ENCODE results near the gene DMXL1. TPM values are rescaled to one million over a fixed set of nuclear protein-coding genes. Genes with fewer than 3 reads are reported as not detected.
"Not testable (repeated sequence)": the region's sequence is repeated elsewhere in the genome, so short reads cannot be mapped to it uniquely, and the experiment has no call there.

DMXL1 gene
- total RNA-seq, 1 experiment from 2014 or later: 23.5 TPM

DNA sequence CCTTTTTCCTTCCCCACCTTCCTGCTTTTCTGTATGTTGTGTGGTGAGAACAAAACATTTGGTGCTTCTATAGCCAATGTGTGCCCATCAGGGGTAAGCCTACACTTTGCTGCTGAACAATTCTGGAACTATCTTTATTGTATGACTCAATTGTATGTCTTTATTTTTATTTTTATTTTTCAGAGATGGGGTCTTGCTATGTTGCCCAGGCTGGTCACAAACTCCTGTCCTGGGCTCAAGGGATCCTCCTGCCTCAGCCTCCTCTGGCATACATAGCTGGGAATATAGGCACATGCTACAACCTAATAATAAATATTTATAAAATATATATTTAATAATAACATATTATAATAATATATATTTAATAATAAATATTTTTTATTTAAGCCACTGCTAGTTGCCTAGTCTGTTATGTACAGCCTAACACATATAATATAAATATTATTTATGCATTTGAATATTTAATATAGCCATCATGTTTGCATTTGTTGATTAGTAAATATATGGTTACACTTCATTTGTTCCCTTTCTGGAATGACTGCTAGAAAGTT lies 11.8 kb upstream of the DMXL1 start:
- in situ Hi-C loops (cut with HindIII; ENCODE audit: low sequenced_read_pairs): no loop called here

DNA sequence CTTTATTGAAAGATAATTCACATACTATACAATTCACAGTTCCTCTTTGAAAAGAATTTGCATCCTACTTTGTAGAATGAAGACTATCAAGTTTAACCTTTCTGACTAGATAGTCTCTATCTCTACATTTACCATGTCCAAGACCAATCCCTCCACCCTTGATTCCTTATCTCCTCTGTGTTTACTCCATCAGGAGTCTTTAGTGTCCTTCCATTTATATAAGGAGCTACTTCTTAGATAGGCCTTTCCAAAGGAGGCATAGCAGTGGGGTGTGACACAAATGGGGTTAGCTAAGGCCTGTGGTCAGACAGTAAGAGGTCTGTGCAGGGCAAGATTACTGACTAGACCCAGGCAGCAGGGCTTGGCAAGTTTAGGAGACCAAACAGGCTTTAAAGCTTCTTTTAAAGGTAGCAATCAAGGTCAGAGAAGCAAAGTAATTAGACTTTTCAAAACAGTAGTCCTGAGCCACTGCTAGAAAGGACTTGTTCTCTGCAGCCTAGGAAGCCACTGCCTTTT lies 11.1 kb upstream of the DMXL1 start:
- no peak for DNase-seq (ENCODE audit: low spot score)

More for the DNA sequence above, 11.8 kb upstream of the DMXL1 start:
- no peak for DNase-seq (ENCODE audit: low spot score)

DNA sequence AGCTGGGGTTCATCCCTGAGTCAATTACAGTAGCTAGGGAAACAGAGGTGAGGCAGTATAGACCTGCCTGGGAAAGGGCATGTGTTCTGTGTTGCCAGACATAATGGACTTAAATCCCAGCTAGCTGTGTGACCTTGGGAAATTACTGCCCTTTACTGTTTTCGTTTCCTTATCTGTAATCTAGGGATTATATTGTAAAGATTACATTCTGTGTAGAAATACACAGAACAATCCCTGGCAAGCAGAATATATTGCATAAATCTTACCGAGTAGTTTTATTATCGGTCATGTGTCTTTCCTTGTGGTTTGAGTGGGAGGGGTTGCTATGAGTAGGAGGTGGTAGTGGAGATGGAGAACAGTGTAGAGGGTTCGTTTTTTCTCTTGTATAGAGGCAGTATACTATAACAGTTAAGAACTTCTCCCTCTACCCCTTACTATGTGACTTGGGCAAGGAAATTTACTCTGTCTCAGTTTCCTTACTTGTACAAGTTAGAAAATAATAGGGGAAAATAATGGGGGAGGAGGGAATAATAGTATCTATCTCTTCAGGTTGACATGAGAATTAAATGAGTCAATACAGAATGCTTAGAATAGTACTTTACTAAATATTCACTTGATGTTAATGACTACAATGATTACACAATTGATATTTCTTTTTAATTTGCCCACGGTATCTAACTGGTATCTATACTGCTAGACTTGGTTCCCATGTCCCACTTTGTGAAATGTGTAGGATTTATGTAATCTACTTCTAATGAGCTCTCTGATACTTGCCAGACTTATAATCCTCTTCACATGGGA lies 7.1 kb upstream of the DMXL1 start:
- no peak for DNase-seq (ENCODE audit: low spot score)
- in situ Hi-C loops (cut with HindIII; ENCODE audit: low sequenced_read_pairs): no loop called here

More for the DNA sequence above, 11.1 kb upstream of the DMXL1 start:
- in situ Hi-C loops (cut with HindIII; ENCODE audit: low sequenced_read_pairs): no loop called here

DNA sequence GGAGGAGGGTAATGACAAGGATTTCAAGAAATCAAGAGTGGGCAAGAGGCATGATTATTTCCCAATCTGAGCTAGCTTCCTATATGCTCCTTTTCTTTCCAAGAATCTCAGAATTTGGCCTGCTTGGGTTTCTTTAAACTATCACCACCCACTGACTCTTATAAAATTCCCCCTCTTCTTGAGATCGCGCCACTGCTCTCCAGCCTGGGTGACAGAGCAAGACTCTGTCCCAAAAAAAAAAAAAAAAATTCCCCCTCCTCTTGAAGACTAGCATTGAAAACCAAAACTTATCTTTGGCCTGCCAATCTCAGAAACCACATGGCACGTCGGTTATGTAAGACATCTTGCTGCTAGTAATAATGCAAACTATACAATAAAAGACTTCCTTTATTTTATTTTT lies 3.4 kb upstream of the DMXL1 start:
- DNase-seq (ENCODE audit: low spot score): no peak
- in situ Hi-C loops (cut with HindIII; ENCODE audit: low sequenced_read_pairs): no loop called here

DNA sequence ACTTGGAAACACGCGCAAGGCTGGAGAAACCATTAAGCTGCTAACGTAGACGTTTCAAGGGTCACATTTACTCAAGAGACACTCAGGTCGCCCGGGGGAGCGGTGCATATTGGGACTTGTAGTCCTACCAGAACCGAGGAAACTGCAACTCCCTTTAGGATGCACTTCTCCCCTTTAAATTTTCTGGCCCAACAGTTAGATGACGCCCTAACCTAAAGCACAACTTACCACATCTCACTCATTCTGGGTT lies 384 bp upstream of the DMXL1 start:
- in situ Hi-C loops (cut with HindIII; ENCODE audit: low sequenced_read_pairs): no loop called here
- DNase-seq (ENCODE audit: low spot score): no peak

DNA sequence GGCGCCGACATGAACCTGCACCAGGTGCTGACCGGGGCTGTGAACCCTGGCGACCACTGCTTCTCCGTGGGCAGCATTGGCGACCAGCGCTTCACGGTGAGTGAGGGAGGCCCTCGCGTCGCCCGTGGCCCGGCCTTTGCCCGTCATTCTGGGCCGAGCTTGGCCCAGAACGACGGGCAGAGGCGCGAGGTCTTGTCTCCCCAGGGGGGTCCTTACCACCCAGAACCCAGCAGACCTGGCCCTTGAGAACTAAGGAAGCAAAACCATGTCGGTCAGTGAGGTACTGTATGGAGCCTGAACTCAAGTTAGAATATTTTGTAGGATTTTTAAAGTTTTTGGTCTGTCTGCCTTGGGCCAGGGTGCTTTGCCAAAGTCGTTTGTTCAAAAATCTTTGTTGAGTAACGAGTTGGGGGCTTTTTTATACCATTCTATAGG lies 691 bp downstream of the DMXL1 start:
- DNase-seq (ENCODE audit: low spot score): no peak
- in situ Hi-C loops (cut with HindIII; ENCODE audit: low sequenced_read_pairs): no loop called here

DNA sequence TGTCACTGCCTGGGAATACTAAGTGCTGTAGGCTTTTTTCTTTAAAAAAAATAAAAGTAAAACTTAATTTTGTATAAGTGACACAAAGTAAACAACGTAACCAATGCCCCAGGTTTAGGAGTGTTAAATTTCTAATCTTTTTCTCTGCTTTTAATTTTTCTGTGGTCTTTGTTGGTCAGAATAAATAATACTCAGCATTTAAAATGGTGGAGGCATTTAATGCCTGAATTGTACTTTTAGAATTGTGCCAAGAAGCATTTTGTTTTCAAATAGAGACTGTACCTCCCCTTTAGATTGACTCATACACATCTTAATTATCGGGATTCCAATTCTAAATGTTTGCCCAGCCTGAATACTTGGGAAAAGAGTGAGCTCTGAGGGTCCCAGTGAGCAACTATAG lies 1.6 kb downstream of the DMXL1 start:
- in situ Hi-C loops (cut with HindIII; ENCODE audit: low sequenced_read_pairs): no loop called here
- no peak for DNase-seq (ENCODE audit: low spot score)

DNA sequence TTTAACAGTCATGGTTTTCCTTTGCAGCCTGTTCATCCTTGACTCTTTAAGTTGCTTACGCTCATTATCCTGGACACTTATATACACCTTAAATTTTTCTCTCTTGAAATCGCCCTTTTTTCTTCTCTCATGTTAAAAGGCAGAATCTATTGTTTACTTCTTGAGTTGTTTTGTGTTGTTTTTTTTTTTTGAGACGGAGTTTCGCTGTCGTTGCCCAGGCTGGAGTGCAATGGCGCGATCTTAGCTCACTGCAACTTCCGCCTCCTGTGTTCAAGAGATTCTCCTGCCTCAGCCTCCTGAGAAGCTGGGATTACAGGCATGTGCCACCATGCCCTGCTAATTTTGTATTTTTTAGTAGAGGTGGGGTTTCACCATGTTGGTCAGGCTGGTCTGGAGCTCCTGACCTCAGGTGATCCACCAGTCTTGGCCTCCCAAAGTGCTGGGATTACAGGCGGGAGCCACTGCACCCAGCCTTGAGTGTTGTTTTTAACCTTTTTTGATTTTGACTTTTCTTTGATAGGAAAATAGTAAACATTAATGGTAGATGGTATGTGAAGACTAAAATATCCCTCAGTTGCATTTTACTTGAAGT lies 3.0 kb downstream of the DMXL1 start:
- DNase-seq (ENCODE audit: low spot score); in situ Hi-C loops (cut with HindIII; ENCODE audit: low sequenced_read_pairs): not testable (repeated sequence)

DNA sequence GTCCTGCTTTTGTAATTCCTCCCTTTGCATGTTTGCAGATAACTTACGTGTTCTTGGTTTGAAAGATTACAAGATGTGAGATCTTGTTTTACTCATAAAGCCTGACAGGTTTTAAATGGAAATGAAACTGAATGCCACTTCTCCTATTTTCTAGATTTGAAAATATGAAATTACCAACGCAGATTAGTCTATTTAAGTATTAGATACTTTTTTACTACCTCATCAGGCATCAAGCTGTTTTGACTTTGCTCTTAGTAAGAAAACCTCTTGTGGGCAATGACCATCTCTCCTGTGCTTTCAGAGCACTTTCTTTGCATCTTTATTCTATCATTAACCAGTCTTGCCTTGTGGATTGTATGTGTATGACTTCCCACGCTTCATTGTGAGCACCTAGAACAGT lies 3.5 kb downstream of the DMXL1 start:
- in situ Hi-C loops (cut with HindIII; ENCODE audit: low sequenced_read_pairs): no loop called here
- no peak for DNase-seq (ENCODE audit: low spot score)

DNA sequence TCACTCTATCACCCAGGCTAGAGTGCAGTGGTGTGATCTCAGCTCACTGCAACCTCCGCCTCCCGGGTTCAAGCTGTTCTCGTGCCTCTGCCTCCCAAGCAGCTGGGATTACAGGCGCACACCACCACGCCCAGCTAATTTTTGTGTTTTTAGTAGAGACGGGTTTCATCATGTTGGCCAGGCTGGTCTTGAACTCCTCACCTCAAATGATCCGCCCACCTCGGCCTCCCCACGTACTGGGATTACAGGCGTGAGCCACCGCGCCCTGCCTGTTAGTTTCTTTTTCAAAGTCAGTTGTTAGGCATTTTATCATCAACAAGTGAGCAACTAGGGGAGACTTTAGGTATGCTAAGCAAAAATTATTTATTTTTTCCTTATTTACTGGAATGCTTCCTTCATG lies 4.4 kb downstream of the DMXL1 start:
- in situ Hi-C loops (cut with HindIII; ENCODE audit: low sequenced_read_pairs); DNase-seq (ENCODE audit: low spot score): not testable (repeated sequence)

DNA sequence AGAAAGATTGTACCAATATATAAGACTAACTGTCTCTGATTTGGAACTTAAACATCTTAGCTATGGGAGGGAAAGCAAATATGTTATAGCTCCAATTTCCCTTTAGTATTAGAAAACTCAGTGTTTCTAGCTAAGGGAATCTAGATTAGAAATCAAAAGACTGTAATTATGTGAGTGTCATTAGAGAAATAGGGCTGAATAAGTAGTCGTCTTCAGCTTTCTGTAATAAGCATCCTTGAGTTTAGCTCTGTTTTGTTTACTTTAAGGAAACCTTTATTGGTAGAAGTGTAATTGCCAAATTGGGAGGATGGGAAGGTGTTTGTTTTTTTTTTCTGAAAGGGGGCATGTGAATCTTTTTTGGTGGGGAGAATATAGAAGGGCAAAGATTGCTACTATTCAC lies 5.2 kb downstream of the DMXL1 start:
- in situ Hi-C loops (cut with HindIII; ENCODE audit: low sequenced_read_pairs): no loop called here
- no peak for DNase-seq (ENCODE audit: low spot score)

DNA sequence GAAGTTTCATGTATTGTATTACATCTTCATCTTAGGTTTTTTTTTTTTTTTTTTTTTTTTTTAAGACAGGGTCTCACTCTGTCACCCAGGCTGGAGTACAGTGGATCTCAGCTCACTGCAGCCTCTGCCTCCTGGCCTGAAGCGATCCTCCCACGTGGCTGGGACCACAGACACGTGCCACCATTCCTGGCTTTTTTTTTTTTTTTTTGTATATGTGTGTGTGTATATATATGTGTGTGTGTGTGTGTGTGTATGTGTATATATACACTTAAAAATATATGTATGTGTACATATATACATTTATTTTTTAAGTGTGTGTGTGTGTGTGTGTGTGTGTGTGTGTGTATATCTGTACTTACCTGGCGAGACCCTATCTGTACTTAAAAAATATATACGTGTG lies 6.6 kb downstream of the DMXL1 start:
- DNase-seq (ENCODE audit: low spot score): no peak
- in situ Hi-C loops (cut with HindIII; ENCODE audit: low sequenced_read_pairs): no loop called here

DNA sequence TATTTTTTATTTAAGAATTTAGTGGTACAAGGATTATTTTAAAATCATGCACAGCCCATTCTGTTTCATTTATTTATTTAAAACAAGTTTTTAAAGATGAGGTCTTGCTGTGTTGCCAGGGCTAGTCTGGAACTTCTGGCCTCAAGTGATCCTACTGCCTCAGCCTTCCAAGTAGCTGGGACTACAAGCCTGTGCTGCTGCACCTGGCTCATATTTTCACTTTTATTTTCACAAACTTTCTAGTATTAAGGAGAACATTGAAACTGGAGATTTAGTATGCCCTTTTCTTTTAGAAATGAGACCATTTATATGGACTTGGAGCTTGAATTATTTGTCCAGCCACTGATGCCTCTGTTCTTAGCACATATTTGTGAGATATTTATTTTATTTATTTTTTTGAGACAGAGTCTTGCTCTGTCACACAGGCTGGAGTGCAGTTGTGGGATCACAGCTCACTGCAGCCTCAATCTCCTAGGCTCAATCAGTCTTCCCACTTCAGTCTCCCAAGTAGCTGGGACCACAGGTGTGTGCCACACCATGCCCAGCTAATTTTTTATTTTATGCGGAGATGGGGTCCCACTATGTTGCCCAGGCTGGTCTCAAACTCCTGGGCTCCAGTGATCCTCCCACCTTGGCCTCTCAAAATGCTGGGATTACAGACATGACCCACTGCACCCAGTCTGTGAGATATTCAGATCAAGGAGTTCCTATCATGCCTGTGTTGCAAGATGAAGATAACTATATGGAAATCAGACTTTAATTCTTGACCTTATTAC lies 7.4 kb downstream of the DMXL1 start:
- in situ Hi-C loops (cut with HindIII; ENCODE audit: low sequenced_read_pairs): no loop called here
- no peak for DNase-seq (ENCODE audit: low spot score)

DNA sequence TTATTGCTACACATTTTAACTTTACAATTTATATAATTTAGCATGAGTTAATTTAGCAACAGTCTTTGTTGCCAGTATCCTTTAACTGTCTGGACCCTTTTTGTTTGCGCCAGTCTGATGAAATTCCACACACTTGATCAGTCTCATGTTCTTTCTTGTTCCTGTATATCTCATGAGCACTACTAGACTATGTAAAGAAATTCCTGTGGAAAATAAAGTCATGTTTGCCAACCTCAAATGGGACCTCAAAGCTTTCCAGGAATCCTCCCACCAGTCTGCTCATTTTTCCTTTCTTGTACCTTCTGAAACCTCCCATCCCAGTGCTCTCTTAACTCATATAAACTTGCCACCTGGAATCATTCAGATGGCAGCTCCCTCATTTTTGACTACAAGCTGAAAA lies 8.0 kb downstream of the DMXL1 start:
- no peak for DNase-seq (ENCODE audit: low spot score)
- in situ Hi-C loops (cut with HindIII; ENCODE audit: low sequenced_read_pairs): no loop called here

DNA sequence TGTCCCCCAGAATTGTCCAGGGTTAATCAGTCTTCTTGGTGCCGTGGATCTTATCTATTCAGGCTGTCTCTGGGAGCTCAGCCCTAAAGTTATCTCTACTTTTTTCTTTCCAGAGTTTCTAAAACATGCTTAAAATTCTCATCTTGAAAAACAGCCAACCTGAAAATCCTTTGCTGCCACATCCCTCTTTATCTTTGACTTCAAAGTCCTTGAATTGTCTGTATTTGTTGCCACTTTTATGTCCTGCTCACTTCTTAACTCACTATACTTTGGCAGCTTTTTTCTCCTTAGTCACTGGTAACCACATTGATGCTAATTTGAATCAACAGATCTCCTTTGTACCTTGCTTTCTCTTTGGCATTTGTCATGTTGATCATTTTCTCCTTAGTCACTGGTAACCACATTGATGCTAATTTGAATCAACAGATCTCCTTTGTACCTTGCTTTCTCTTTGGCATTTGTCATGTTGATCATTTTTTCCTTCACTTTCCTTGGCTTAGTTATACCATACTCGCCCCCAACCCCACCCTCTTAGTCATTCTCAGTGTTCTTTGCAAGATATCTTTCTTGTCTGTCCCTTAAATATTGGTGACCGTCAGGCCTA lies 8.5 kb downstream of the DMXL1 start:
- no peak for DNase-seq (ENCODE audit: low spot score)
- in situ Hi-C loops (cut with HindIII; ENCODE audit: low sequenced_read_pairs): no loop called here

DNA sequence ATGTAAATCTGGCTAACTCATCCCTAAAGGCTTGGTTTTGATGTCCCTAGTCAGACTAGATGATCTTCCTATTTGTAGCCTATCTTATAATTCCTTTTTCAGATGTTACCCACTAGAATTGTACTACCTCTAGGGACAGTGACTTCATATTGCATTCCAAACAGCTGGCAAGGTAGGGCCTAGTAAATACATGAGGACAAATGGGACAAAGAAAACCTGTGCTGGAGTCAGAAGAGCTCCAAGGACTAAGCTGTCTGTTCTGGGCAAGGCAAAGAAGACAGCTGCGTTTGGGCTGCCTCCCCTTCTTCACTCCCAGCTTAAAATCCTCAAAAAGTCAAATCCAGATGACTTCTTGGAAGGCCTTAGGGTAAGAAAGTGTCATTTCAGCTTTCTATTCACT lies 10.0 kb downstream of the DMXL1 start:
- in situ Hi-C loops (cut with HindIII; ENCODE audit: low sequenced_read_pairs): no loop called here
- no peak for DNase-seq (ENCODE audit: low spot score)

DNA sequence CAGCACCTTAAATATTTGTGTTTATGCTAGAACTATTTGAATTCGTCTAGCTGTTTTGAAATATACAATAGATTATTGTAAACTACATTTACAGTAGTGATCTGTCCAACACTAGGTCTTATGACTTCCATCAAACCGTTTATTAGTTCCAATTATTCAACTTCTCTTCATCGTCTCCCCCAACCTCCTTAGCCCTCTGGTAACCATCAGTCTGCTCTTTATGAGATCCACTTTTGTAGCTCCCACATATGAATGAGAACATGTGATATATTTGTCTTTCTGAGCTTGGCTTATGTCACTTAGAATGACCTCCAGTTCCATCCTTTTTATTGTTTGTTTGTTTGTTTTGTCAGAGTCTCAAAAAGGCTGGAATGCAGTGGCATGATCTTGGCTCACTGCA lies 11.8 kb downstream of the DMXL1 start:
- no peak for DNase-seq (ENCODE audit: low spot score)
- in situ Hi-C loops (cut with HindIII; ENCODE audit: low sequenced_read_pairs): no loop called here

DNA sequence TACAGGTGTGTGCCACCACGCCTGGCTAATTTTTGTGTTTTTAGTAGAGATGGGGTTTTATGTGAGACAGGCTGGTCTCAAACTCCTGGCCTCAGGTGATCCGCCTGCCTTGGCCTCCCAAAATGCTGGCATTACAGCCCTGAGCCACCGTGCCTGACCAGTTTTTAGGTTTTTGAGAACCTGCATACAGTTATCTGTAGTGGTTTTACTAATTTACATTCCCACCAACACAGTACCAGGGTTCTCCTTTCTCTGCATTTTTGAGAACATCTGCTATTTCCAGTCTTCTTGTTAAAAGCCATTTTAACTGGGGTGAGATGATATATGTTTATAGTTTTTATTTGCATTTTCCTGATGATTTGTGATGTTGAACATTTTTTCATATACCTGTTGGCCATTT lies 12.8 kb downstream of the DMXL1 start:
- no peak for DNase-seq (ENCODE audit: low spot score)
- in situ Hi-C loops (cut with HindIII; ENCODE audit: low sequenced_read_pairs): no loop called here

DNA sequence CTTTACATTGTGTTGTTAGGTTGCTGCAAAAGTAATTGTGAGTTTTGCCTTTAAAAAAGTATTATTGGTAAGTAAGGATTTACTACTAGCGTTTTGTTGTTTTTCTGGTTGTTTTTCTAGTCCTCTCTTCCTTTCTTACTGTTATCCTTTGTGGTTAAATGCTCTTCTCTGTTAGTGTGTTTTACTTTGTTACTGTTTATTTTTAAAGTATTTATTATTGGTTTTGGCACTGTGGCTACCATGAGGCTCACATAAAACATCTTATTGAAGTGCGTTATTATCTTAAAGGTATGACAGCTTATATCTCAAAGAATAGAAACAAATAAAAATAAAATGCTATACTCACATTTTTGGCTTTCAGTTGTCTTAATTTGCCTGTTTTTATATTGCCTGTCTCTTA lies 17.6 kb downstream of the DMXL1 start:
- DNase-seq (ENCODE audit: low spot score): no peak
- in situ Hi-C loops (cut with HindIII; ENCODE audit: low sequenced_read_pairs): no loop called here

DNA sequence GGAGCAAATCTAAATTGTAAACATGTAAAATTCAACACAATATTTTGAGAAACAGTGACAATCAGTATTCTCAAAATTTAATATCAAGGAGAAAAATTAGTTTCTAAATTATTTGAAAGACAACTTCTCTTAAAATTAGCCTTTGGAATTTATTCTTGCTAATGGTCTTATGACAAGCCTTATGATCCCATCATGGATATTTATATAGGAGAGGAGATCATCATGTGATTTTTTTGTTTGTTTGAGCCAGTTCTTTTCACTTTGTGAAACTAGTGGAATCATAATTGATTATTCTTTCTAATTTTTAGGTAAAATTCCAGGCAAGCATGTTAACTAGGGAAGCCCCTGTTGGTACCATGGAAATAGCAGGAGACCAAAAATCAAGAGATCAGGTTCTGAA lies 24.7 kb downstream of the DMXL1 start:
- in situ Hi-C loops (cut with HindIII; ENCODE audit: low sequenced_read_pairs): no loop called here
- DNase-seq (ENCODE audit: low spot score): no peak

All from G401 (cell line).